VCaP (cell line): ENCODE data around the gene ST6GALNAC4.

Source experiments
- H3K27ac ChIP-seq: fragments of 450-650 bp; 2 replicates; pipeline ENCODE4 v1.5.1; 2017
- CTCF ChIP-seq: fragments of 450-650 bp; conservative IDR thresholded peaks from 2 replicates; pipeline ENCODE4 v1.5.1; 2017; ENCODE audit warnings: mild to moderate bottlenecking, moderate library complexity

ST6GALNAC4 gene, protein sequence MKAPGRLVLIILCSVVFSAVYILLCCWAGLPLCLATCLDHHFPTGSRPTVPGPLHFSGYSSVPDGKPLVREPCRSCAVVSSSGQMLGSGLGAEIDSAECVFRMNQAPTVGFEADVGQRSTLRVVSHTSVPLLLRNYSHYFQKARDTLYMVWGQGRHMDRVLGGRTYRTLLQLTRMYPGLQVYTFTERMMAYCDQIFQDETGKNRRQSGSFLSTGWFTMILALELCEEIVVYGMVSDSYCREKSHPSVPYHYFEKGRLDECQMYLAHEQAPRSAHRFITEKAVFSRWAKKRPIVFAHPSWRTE

DNA sequence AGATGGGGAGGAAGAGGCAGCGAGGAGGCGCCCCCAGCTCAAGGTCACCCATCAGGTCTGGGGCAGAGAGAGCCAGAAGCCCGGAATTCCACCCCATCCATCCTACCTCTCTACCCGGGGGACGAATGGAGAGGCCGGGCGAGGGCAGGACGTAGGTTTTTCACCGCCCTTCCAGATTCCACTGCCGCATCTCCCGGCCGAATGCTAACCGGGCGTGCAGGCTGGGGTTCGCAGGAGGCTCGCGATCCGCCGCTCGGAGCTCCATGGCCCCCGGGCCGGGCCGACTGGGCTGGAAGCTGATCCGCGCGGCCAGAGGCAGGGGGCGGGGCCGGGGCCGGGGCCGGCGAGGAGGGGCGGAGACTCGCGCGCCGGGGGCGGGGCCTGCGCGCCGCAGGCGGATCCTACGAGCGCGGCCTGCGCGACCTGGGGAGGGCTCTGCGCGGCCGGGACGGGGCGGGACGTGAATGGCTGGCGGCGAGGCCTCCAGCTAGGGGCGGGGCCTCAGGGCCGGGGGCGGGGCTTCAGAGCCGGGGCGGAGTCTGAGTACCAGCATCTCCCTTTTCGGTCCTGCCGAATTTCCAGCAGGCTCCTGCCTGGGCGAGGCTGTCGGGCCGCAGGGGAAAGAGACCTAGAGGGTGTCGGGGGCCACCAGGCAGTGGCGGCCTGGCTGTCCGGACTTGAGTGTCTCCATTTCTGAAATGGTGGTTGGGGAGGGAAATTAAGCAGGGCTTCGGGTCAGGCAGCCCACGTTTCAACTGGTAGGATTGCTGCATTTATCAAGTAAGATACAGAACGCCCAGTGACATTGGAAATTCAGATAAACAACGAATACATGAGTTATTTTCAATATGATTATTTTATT is at the start of gene ST6GALNAC4:
Gene ST6GALNAC4, minus strand, starts transcription at position 322 of the 862 bp plus-strand sequence. CDS start 622 bp downstream, outside the sequence.
- no peak for TF ChIP-seq CTCF
- H3K27ac ChIP-seq, result peak within 1 kb of the TSS; percentile 48; the same call in 1 of the 2 replicates

GRCh38 chr9:127965953-127966352 is 49.1 kb upstream of the ST6GALNAC4 start:
- TF ChIP-seq CTCF, result no peak
- peak overlapping the region; percentile 100 for H3K27ac ChIP-seq

- peak overlapping the region; percentile 100 for H3K27ac ChIP-seq
- TF ChIP-seq CTCF, result no peak
These were observed 46.7 kb upstream of the ST6GALNAC4 start for GRCh38 chr9:127963359-127964064.

DNA sequence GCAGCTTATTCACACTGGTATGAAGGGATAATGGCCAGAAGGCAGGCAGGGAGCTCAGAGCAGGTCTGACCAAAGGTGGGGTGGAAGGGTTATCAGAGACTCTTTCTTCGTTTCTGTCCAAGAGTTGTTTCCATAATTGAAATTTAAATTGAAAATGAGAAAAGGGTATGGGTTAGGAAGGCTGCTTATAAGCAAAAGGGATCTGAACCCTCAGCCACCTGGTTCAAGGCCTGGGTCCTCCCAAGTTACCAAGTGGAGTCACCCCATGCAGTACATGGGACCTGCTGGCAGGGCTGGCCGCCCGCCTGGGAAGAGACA is 46.2 kb upstream of the ST6GALNAC4 start:
- H3K27ac ChIP-seq, result peak overlapping the region; percentile 100
- TF ChIP-seq CTCF, result no peak

DNA sequence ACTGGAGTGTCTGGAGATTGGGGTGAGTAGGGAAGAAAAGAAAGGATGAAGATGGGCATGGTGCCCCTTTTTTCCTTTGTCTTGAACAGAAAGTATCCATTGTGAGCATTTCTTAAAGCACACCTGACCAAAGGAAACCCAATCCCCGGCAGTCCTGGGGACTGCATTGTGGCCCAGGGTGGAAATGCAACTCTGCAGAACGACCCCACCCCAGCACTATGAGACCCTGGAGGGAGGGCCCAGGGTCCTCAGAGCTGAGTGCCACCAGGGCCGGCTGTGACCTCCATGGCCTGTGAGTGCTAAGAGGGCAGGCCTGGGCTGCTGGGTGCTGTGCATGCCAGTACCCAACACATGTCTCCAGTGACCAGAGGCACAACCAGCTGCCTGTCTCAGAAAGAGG is 45.4 kb upstream of the ST6GALNAC4 start:
- peak overlapping the region; percentile 100 for H3K27ac ChIP-seq
- TF ChIP-seq CTCF, result no peak

- H3K27ac ChIP-seq, result peak overlapping the region; percentile 36; the same call in 1 of the 2 replicates
- TF ChIP-seq CTCF, result no peak
These were observed 44.8 kb upstream of the ST6GALNAC4 start for GRCh38 chr9:127961613-127962155.

DNA sequence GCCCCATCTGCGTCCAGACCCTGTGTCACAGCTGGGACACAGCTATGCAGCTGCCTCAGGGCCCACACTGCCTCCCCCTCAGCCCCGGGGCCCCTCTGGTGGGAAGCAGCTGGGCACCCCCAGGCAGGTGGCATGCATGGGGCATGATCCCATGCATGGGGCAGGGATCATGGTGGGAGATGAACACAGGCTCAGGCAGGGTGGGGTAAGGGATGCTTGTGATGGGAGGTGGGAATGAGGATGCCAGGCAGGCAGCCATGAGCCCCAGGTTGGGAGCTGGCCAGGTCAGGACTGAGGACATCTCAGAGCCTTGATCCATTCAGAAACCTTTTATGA is 44.3 kb upstream of the ST6GALNAC4 start:
- TF ChIP-seq CTCF, result no peak
- peak overlapping the region; percentile 36 for H3K27ac ChIP-seq
